Mucosa of rectum (tissue), 2 donors: Measurements from ENCODE around the gene SEMA6A.

Experiments used
- H3K27ac ChIP-seq, 2 donors: one replicate each; pipeline ENCODE4 v1.7.0; 2013; ENCODE audit warnings: inconsistent platforms in 2 of 2, low read depth in 2 of 2, low read length in 2 of 2
- H3K27me3 ChIP-seq, 2 donors: one replicate each; pipeline ENCODE4 v1.7.0; 2013; ENCODE audit warnings: low read length in 2 of 2; ENCODE audit not compliant: control insufficient read depth in 2 of 2, insufficient read depth in 2 of 2
- H3K36me3 ChIP-seq, 2 donors: one replicate each; pipeline ENCODE4 v1.7.0; 2013; ENCODE audit warnings: low read length in 2 of 2; ENCODE audit not compliant: control insufficient read depth in 2 of 2, insufficient read depth in 2 of 2
- H3K4me1 ChIP-seq, 2 donors: one replicate each; pipeline ENCODE4 v1.7.0; 2013; ENCODE audit warnings: low read length in 2 of 2, mild to moderate bottlenecking in 1 of 2; ENCODE audit not compliant: control insufficient read depth in 2 of 2, insufficient read depth in 2 of 2
- H3K4me3 ChIP-seq, 2 donors: one replicate each; pipeline ENCODE4 v1.7.0; 2013; ENCODE audit warnings: low read length in 2 of 2
- H3K9ac ChIP-seq, 2 donors: one replicate each; pipeline ENCODE4 v1.7.0; 2013; ENCODE audit warnings: low read length in 2 of 2, low read depth in 1 of 2, mild to moderate bottlenecking in 1 of 2
- H3K9me3 ChIP-seq, 2 donors: one replicate each; pipeline ENCODE4 v1.7.0; 2013; ENCODE audit warnings: low read length in 2 of 2; ENCODE audit not compliant: control insufficient read depth in 2 of 2
- donor health status: healthy.
- donor health status: Normal muscosa, but diverticular disease.

The SEMA6A gene

DNA sequence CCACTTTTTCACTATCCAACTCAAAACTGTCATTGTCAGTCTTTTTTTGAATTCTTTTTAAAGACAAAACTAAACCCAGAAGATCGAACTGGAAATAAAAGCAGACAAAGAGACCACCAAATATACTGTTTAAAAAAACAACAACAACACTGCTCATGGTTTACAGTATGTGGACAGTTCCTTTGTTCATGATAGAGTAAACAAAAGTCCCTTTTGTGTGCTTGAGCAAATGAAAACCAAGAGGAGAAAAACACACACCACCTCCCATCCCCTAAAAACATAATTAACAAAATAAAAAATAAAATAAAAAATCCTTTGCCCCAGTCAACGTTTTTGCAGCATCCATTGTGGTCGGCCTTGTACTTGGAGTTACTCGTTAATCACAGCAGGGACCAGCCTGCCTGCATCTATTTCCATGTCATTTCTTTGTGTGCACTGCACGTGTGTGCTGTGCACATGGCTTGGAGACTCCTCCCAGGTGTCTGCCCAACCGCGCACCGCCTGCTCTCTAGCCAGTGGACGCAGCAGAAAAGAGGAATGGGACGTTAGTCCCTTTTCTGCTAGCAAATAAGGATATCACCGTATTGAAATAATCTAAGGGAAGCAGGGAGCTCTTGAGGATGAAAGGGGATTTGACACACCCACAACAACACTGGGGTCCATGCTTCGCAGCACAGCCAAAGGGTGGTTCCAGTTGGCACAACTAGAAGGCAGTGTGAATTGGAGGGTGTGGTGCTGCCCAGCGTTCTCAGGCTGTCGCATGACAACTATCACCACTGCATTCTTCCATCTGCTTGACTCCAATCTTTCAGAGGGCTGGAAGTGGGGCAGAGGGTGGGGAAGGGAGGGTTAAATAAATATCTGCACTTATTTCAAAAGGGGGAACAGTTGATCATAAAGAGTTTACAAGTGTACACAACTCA is 130.0 kb downstream of the SEMA6A start:
- Histone ChIP-seq H3K27me3 (no peaks in the 10 kb centered on the region), H3K27ac (no peak overlapping the region), H3K9me3 (no peaks in the 10 kb centered on the region), H3K36me3 (peaks cover 19 to 28% of the 10 kb centered on the region in 2 donors), H3K4me1 (peaks cover 0 to 4% of the 10 kb centered on the region in 2 donors), H3K4me3 (no peak overlapping the region), H3K9ac (no peak overlapping the region)

GRCh38 chr5:116442931-116443551 is 131.6 kb downstream of the SEMA6A start:
- no peak overlapping the region for H3K27ac ChIP-seq
- no peak overlapping the region for H3K9ac ChIP-seq
- no peak overlapping the region for H3K4me3 ChIP-seq
- peaks cover 17 to 28% of the 10 kb centered on the region in 2 donors for H3K36me3 ChIP-seq
- H3K27me3 ChIP-seq = no peaks in the 10 kb centered on the region
- H3K9me3 ChIP-seq = no peaks in the 10 kb centered on the region
- H3K4me1 ChIP-seq = peaks cover under 1 to 4% of the 10 kb centered on the region in 2 donors

- Histone ChIP-seq H3K9me3 (no peaks in the 10 kb centered on the region), H3K36me3 (peaks cover 11 to 20% of the 10 kb centered on the region in 2 donors), H3K9ac (no peak overlapping the region), H3K4me3 (no peak overlapping the region), H3K27ac (no peak overlapping the region), H3K4me1 (peaks cover 2 to 4% of the 10 kb centered on the region in 2 donors), H3K27me3 (no peaks in the 10 kb centered on the region)
Observed at GRCh38 chr5:116442095-116442534, 132.5 kb downstream of the SEMA6A start.

GRCh38 chr5:116441223-116441622 is 133.4 kb downstream of the SEMA6A start:
- Histone ChIP-seq H3K9me3 (no peaks in the 10 kb centered on the region), H3K4me1 (peaks cover 2 to 4% of the 10 kb centered on the region in 2 donors), H3K9ac (no peak overlapping the region), H3K27me3 (no peaks in the 10 kb centered on the region), H3K27ac (no peak overlapping the region), H3K36me3 (peaks cover 2 to 12% of the 10 kb centered on the region in 2 donors), H3K4me3 (no peak overlapping the region)

DNA sequence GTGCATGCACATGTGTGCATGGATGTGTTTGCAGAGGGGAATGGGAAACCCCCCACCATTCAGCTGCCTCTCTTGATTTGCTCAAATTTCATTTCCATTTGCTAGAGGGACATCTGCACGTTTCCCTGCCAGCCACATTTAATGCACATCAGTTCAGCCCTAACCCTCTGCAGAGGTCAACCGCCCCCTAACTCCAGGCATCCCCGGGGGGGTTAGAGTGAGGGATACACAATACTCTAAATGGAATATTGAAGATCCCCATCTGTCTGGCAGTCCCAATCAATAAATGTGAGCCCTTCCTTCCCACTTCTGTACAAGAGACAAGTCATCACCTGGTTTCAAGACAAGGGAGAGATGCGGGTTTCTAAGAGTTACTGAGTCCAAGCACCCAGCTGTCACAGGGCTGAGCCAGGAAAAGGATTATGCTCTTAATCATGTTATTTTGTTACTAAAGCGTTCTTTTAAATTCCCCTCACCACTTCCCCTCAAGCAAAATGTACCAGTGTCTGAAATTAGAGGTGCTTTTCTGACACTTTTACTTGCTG is 134.1 kb downstream of the SEMA6A start:
- Histone ChIP-seq H3K9ac (no peak overlapping the region), H3K4me3 (no peak overlapping the region), H3K9me3 (no peaks in the 10 kb centered on the region), H3K27ac (no peak overlapping the region), H3K27me3 (no peaks in the 10 kb centered on the region), H3K4me1 (peaks cover 2 to 4% of the 10 kb centered on the region in 2 donors), H3K36me3 (peaks cover 0 to 5% of the 10 kb centered on the region in 2 donors)

- Histone ChIP-seq H3K9me3 (no peaks in the 10 kb centered on the region), H3K36me3 (peaks cover 0 to 1% of the 10 kb centered on the region in 2 donors), H3K27ac (no peak overlapping the region), H3K4me3 (no peak overlapping the region), H3K9ac (no peak overlapping the region), H3K27me3 (no peaks in the 10 kb centered on the region), H3K4me1 (peaks cover 2 to 4% of the 10 kb centered on the region in 2 donors)
Observed at GRCh38 chr5:116439905-116440304, 134.7 kb downstream of the SEMA6A start.

DNA sequence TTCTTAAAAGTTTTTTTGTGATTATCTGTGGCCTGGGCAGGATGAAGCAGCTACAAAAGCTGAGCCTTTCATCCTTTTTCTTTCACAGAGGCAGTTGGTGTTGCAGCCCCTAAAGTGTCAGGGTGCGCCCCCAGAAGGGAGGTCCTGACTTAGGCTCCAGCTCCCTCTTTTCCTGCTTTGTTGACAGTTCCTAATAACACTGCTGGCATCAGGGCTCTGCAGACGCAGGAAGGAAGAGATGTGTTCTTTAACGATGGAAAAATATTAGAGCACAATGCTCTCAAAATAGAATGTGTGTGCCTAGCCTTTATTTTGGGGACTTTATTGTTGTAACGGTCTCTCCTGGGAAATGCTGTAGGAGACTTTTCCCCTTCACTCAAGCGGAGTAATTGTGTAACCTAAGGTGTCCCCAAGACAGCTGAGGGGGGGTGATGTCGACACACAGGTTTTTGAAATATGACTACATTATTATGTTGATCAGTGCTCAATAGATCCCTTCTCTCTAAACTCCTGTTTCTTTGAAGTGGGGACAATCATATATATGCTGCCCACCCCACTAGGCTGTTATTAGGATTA is 135.6 kb downstream of the SEMA6A start:
- no peak overlapping the region for H3K9ac ChIP-seq
- no peaks in the 10 kb centered on the region for H3K27me3 ChIP-seq
- peaks cover 2 to 4% of the 10 kb centered on the region in 2 donors for H3K4me1 ChIP-seq
- no peak overlapping the region for H3K4me3 ChIP-seq
- H3K27ac ChIP-seq = no peak overlapping the region
- H3K36me3 ChIP-seq = no peaks in the 10 kb centered on the region
- no peaks in the 10 kb centered on the region for H3K9me3 ChIP-seq

- Histone ChIP-seq H3K27me3 (no peaks in the 10 kb centered on the region), H3K36me3 (no peaks in the 10 kb centered on the region), H3K27ac (no peak overlapping the region), H3K9me3 (no peaks in the 10 kb centered on the region), H3K4me3 (no peak overlapping the region), H3K4me1 (peaks cover 2 to 4% of the 10 kb centered on the region in 2 donors), H3K9ac (no peak overlapping the region)
Observed at GRCh38 chr5:116437922-116438578, 136.6 kb downstream of the SEMA6A start.

- H3K4me1 ChIP-seq = peaks cover 2% of the 10 kb centered on the region in 2 donors
- no peak overlapping the region for H3K4me3 ChIP-seq
- H3K27ac ChIP-seq = no peak overlapping the region
- H3K9ac ChIP-seq = no peak overlapping the region
- no peaks in the 10 kb centered on the region for H3K9me3 ChIP-seq
- no peaks in the 10 kb centered on the region for H3K27me3 ChIP-seq
- H3K36me3 ChIP-seq = no peaks in the 10 kb centered on the region
Observed at GRCh38 chr5:116437351-116437705, 137.3 kb downstream of the SEMA6A start.
